Activated naive CD4-positive, alpha-beta T cell treated with anti-CD3 and anti-CD28 coated beads, Interleukin-2, amount 10 ng/mL, durations not matched to agents 7 days and 5 days (primary cell): Measurements from ENCODE around the gene DOK5.

Experiments used
- CTCF ChIA-PET: fragments of 350-600 bp; sonication (Branson Sonifier 250); formaldehyde crosslinking; loops from one replicate; lab custom pipeline; 2021; ENCODE audit warnings: antibody characterized with exemption; lab: Charles Lee
- DNase-seq: peaks from one replicate; pipeline ENCODE4 v3.0.0-alpha.2; 2020
- H3K27ac Mint-ChIP-seq: one replicate; pipeline ENCODE4 v1.8.0; 2021; ENCODE audit warnings: mild to moderate bottlenecking, moderate library complexity, mixed read lengths
- H3K27me3 Mint-ChIP-seq: one replicate; pipeline ENCODE4 v1.8.0; 2021; ENCODE audit warnings: mild to moderate bottlenecking, mixed read lengths
- H3K36me3 Mint-ChIP-seq: one replicate; pipeline ENCODE4 v1.8.0; 2021; ENCODE audit warnings: mixed read lengths
- H3K4me1 Mint-ChIP-seq: one replicate; pipeline ENCODE4 v1.8.0; 2021; ENCODE audit warnings: mixed read lengths
- H3K4me3 Mint-ChIP-seq: one replicate; pipeline ENCODE4 v1.8.0; 2021; ENCODE audit warnings: mild to moderate bottlenecking, moderate library complexity, mixed read lengths
- H3K9me3 Mint-ChIP-seq: one replicate; pipeline ENCODE4 v1.8.0; 2021; ENCODE audit warnings: mixed read lengths

DOK5 gene

DNA sequence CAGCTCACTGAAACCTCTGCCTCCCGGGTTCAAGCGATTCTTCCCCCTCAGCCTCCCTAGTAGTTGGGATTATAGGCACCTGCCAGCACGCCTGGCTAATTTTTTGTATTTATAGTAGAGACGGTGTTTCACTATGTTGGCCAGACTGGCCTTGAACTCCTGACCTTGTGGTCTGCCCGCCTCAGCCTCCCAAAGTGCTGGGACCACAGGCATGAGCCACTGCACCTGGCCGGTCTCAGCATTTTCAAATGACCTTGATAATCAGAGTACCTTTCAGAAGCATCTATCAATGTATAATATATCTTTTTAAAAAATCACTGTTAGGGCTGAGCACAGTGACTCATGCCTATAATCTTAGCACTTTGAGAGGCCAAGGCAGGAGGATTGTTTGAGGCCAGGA is 143.0 kb downstream of the DOK5 start:
- no peaks in the 10 kb centered on the region for H3K27me3 Mint-ChIP-seq
- no peaks in the 10 kb centered on the region for H3K36me3 Mint-ChIP-seq
- H3K9me3 Mint-ChIP-seq: no peaks in the 10 kb centered on the region
- CTCF ChIA-PET: no interaction called here
- H3K4me3 Mint-ChIP-seq: no peak overlapping the region
- H3K4me1 Mint-ChIP-seq: no peaks in the 10 kb centered on the region
- DNase-seq: no peak
- H3K27ac Mint-ChIP-seq: no peak overlapping the region

DNA sequence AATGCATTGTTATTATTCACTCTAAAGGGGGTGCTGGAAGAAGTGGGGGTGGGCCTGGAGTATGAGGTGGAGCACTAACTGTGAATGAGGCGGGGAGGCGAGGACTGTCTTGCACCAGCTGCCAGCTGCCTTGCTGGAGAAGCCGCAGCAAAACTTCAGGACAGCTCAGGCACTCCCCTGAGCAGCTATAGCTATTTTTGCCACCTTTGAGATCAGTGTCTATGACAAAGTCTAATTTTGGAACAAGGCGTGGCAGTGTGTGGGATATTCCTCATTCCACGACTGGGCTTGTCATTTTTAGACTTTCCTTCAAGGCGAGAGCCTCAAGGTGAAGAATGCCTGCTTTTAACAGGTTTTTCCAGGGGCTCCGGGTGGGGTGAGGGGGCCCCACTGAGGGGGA is 143.8 kb downstream of the DOK5 start:
- H3K27ac Mint-ChIP-seq: no peak overlapping the region
- no peaks in the 10 kb centered on the region for H3K27me3 Mint-ChIP-seq
- DNase-seq: no peak
- no peaks in the 10 kb centered on the region for H3K36me3 Mint-ChIP-seq
- CTCF ChIA-PET: no interaction called here
- no peaks in the 10 kb centered on the region for H3K9me3 Mint-ChIP-seq
- H3K4me1 Mint-ChIP-seq: no peaks in the 10 kb centered on the region
- no peak overlapping the region for H3K4me3 Mint-ChIP-seq

DNA sequence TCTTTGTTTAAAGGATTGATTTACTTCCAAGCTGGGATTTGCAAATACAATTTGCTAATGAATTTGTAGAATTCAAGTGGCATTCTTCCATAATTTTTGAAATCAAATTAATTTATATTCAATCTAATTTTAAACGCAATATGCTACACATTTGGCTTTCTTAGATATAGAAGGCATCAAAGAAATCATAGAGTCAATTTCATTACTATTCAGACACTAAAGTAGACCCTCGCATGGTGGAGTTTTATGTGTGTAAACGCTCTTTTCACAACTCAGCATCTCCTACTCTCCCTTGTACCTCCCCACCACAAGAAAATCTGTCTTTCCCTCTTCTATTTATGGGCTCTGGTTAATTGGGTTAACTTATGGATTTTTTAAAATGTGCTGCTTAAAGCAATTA is 144.3 kb downstream of the DOK5 start:
- no peaks in the 10 kb centered on the region for H3K36me3 Mint-ChIP-seq
- CTCF ChIA-PET: no interaction called here
- H3K4me1 Mint-ChIP-seq: no peaks in the 10 kb centered on the region
- H3K27me3 Mint-ChIP-seq: no peaks in the 10 kb centered on the region
- no peak overlapping the region for H3K4me3 Mint-ChIP-seq
- no peak overlapping the region for H3K27ac Mint-ChIP-seq
- DNase-seq: no peak
- no peaks in the 10 kb centered on the region for H3K9me3 Mint-ChIP-seq

DNA sequence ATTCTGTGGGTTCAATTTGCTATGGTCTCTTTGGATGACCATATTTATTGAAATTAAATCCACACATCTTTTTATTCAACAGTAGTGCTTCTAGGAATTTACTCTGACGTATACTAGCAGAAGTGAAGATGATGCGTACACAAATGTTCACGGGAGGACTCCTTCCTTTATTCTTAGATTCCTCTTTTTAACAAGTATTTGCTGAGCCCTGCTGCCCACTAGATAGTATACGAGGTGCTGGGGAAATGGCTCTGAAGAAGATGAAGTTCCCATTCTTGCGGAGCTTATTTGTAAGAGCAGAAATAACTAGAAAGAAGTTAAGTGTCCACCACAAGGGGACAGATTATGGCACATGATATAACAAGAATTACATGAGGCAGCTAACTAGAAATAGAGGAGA is 145.2 kb downstream of the DOK5 start:
- Mint-ChIP-seq H3K4me3 (no peak overlapping the region), H3K27ac (no peak overlapping the region), H3K9me3 (no peaks in the 10 kb centered on the region), H3K27me3 (no peaks in the 10 kb centered on the region), H3K4me1 (no peaks in the 10 kb centered on the region), H3K36me3 (no peaks in the 10 kb centered on the region)
- DNase-seq: no peak
- CTCF ChIA-PET: no interaction called here

DNA sequence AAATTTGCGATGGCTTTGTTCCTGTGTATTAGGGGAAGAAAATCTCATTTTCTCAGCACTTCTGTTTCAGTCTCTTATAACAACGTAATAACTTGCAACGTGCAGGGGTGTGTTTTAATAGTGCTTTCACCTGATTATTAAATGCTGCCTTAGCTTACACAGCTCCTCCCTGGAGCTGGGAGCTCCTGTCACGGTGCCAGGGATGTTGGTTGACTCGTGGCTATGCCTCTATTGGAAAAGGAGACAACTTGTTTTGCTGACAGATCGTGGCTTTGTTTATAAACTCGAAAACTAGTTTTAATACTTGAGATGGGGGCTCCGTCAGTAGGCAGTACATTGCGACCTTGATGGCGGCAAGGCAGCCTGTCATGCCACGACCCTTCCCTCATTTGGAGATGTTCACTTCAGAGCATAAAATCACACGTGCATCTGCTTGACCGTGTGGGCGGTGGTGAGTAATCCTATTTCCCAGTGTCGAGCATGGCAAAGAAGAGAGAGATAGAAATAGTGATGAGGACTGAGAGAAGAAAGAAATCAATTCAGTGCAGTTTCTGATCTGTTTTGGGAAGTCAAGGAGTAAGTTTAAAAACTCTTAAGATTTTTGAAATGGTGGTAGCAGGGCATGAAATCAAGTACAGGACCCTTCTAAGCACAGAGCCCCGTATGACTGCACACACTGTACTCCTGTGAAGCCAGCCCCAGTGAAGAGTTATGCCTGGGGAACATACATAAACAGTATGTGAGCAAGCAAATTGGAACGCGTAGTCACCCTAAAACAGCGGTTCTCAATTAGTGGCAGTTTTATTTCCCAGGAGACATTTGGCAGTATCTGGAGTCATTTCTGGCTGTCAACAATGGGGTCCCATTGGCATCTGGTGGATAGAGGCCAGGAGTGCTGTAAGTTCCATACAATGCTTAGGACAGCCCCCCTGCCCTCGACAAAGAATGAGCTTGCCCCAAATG is 147.2 kb downstream of the DOK5 start:
- H3K4me1 Mint-ChIP-seq: no peaks in the 10 kb centered on the region
- DNase-seq: no peak
- CTCF ChIA-PET: no interaction called here
- no peak overlapping the region for H3K4me3 Mint-ChIP-seq
- H3K27me3 Mint-ChIP-seq: peaks cover 4% of the 10 kb centered on the region
- H3K27ac Mint-ChIP-seq: no peak overlapping the region
- H3K9me3 Mint-ChIP-seq: no peaks in the 10 kb centered on the region
- no peaks in the 10 kb centered on the region for H3K36me3 Mint-ChIP-seq

DNA sequence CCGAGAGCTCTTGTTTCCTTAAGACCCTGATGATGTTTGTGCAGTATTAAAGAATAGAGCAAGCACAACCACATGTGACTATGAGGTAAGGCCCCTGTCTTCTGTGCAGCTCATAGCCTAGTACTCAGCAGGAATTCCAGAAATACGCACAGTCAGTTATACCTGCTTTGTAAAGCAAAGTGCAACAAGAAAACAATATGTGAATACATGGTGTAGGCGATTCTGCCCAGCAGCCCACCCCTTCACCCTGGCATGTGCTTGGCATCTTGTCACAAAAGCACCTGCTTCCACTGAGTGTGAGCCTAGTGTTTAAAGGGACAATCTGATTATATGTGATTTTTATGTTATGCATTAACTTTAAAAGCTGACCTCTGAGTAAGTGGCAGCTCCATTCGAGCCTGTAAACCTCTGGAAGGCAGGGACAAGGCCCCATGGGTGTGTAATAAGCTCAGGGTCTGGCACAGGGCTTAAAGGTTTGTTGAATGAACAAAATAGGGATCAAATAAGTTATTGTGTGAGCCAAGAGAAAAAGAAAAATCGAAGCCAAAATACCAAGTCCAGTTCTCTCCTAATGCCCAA is 148.7 kb downstream of the DOK5 start:
- H3K4me1 Mint-ChIP-seq: no peaks in the 10 kb centered on the region
- no peak for DNase-seq
- no peak overlapping the region for H3K4me3 Mint-ChIP-seq
- H3K27me3 Mint-ChIP-seq: peaks cover 4% of the 10 kb centered on the region
- H3K36me3 Mint-ChIP-seq: no peaks in the 10 kb centered on the region
- H3K9me3 Mint-ChIP-seq: no peaks in the 10 kb centered on the region
- CTCF ChIA-PET: no interaction called here
- H3K27ac Mint-ChIP-seq: no peak overlapping the region

DNA sequence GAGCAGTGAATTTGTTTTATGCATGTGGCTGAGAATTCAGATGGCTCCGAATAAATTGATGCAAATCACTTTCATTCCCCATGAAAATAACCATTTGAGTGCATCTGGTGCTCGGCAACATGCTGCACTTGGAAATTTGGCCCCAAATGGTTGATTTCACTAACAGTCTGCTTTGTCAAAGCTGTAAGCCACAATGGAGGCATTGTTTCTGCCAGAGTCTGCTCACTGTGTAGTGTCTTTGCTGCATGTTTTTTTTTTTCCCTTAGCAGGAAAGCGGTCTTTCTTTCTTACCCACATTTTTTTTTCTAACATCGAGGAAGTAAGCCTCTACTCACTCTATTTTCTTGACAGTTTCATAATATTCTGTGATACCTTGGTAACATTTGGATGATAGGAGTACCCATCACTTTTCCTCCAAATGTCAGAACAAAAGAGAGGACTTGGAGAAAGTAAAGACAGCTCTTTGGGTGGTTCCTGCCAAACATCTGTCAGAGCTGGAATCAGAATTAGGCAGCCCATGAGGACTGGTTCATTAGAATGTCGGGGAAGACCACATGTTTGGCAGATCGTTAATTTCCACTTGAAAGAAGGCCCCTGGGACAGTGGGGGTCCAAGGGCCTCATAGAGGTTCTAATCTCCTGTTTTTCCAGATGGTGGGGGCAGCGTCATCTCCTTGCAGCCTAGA is 149.5 kb downstream of the DOK5 start:
- no peaks in the 10 kb centered on the region for H3K36me3 Mint-ChIP-seq
- H3K27me3 Mint-ChIP-seq: peaks cover 7% of the 10 kb centered on the region
- no peak overlapping the region for H3K27ac Mint-ChIP-seq
- DNase-seq: no peak
- no peaks in the 10 kb centered on the region for H3K9me3 Mint-ChIP-seq
- H3K4me1 Mint-ChIP-seq: no peaks in the 10 kb centered on the region
- CTCF ChIA-PET: no interaction called here
- H3K4me3 Mint-ChIP-seq: no peak overlapping the region

DNA sequence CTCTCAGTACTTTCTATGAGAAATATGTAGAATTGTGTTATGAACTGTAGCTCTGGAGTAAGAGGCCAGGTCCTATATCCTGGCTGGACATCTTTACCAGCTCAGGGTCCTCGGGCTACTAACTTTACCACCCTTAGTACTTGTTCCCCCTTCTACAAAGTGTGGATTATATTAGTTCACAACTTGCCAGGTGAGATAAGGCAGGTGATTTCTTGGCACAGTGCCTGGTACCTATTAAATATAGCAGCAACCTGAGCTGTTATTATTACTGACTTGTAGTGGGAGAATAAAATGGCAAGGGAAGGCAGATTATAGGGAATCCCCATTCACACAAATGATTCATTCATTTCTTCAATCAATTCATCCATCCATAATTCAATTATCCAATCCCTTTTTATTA is 150.1 kb downstream of the DOK5 start:
- Mint-ChIP-seq H3K27ac (no peak overlapping the region), H3K27me3 (peaks cover 9% of the 10 kb centered on the region), H3K9me3 (no peaks in the 10 kb centered on the region), H3K36me3 (no peaks in the 10 kb centered on the region), H3K4me1 (no peaks in the 10 kb centered on the region), H3K4me3 (no peak overlapping the region)
- DNase-seq: no peak
- CTCF ChIA-PET: no interaction called here

DNA sequence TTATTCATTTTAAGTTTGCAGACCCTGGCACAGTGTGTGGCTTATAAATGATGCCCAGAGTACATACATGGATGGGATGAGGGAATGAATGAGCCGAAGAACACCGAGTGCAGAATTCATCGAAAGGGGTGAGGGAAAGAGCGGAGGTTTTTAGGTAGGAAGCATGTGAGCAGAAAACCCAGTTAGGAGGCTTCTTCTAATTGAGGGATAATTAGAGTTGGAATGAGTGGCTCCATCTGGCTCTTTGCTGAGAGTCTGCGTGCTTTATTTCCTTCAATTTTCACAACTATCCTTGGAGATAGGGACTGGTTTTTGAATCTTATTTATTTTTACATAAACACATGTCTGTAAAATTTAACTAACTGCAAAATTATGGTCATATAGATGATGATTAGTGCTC is 150.7 kb downstream of the DOK5 start:
- no peaks in the 10 kb centered on the region for H3K9me3 Mint-ChIP-seq
- H3K4me1 Mint-ChIP-seq: no peaks in the 10 kb centered on the region
- peaks cover 9% of the 10 kb centered on the region for H3K27me3 Mint-ChIP-seq
- H3K27ac Mint-ChIP-seq: no peak overlapping the region
- H3K4me3 Mint-ChIP-seq: no peak overlapping the region
- H3K36me3 Mint-ChIP-seq: no peaks in the 10 kb centered on the region
- no peak for DNase-seq
- CTCF ChIA-PET: no interaction called here

DNA sequence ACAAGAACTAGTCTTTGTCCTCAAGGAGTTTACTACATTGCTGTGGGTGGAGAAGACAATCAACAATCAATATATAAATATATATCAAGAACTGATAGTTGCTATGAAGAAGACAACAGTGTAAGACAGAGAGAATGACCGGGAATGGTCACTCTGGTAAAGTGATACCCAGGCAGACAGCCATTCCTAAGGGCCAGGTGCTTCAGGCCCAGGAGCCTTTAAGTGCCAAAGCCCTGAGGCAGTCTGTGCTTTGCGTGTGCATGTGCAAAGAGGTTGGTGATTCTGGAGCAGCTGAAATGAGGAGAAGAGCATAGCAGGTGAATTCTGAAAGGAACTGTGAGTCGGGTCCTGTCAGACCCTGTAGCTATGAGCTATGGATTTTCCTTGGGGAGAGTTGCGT is 154.2 kb downstream of the DOK5 start:
- Mint-ChIP-seq H3K36me3 (no peaks in the 10 kb centered on the region), H3K4me3 (no peak overlapping the region), H3K27ac (no peak overlapping the region), H3K4me1 (no peaks in the 10 kb centered on the region), H3K9me3 (no peaks in the 10 kb centered on the region), H3K27me3 (peaks cover 9% of the 10 kb centered on the region)
- CTCF ChIA-PET: no interaction called here
- no peak for DNase-seq

DNA sequence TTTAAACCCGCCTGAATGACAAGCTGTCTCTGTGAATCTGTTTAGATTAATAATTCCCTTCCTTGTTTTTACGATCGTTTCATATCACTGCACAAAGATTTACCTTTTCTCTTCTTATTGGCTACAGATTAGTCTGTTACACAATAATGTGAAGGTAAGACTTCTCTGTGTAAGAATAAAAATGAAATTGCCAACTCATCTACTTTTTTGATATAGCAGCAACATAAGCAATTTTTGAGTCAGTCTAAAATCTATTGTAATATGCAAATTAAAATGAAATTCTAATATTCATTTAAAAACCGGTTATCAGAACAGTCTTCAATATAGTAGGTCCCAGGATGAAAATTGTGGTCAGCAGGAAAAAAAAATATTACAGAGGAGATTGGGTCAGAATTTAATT is 155.2 kb downstream of the DOK5 start:
- Mint-ChIP-seq H3K36me3 (no peaks in the 10 kb centered on the region), H3K4me3 (no peak overlapping the region), H3K4me1 (no peaks in the 10 kb centered on the region), H3K27ac (no peak overlapping the region), H3K9me3 (no peaks in the 10 kb centered on the region), H3K27me3 (peaks cover 9% of the 10 kb centered on the region)
- CTCF ChIA-PET: no interaction called here
- DNase-seq: no peak

DNA sequence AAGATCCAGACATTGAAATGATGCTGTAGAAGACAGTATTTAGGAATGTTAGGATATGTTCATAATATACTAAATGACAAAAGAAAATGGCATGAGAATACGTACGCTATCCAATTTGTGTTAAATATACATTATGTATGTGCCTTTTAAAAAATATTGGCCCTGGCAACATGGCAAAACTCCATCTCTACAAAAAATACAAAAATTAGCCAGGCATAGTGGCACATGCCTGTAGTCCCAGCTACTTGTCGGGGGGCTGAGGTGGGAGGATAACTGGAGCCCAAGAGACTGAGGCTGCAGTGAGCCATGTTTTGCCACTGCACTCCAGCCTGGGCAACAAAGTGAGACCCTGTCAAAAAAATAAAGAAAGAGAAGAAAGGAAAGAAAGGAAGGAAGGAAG is 155.7 kb downstream of the DOK5 start:
- no peak overlapping the region for H3K4me3 Mint-ChIP-seq
- CTCF ChIA-PET: no interaction called here
- no peaks in the 10 kb centered on the region for H3K9me3 Mint-ChIP-seq
- DNase-seq: no peak
- no peaks in the 10 kb centered on the region for H3K36me3 Mint-ChIP-seq
- no peaks in the 10 kb centered on the region for H3K4me1 Mint-ChIP-seq
- no peak overlapping the region for H3K27ac Mint-ChIP-seq
- peaks cover 9% of the 10 kb centered on the region for H3K27me3 Mint-ChIP-seq

DNA sequence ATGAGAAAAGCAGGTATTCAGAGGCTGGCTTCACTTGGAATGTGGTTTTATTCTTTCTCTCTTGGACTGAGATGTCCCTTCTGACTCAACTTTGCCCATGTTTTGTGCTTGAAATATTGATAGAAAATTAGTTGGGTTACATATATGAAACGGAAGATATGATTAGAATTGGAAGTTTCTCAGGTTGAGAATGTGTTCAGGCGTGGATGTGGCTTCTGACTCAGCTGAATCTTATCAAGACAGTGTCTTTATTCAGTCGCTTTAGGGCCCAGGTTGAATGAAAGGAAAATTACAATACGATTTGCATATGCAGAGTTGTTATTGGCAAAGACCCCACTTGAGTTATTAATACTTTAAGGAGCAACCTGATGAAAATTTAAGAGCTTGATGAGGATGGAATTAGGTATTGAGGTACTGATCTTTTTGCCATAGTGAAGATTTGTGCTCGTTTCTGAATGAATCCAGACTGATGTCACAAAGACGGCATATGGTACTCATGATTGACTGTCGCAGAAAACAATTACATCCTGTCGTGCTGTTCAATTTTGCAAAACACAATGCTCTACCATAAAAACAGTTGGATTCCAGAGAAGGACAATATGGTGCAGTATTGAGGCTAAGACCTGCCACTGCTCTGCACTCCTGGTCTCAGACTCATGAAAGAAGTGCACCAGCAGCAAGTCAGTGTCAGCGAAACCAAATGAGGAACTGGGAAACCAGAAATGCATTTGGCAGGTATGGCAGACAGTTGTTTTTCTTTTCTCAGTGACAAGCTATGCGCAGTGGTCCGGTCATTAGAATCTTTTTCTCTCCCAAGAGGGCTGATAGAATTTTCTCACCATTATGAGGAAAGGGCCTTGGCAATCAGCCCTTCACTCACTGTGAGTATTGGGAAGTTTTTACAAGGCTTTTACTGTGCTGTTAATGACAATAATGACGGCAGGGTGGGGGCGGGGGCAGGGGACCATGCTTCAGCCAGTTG is 158.3 kb downstream of the DOK5 start:
- DNase-seq: no peak

DNA sequence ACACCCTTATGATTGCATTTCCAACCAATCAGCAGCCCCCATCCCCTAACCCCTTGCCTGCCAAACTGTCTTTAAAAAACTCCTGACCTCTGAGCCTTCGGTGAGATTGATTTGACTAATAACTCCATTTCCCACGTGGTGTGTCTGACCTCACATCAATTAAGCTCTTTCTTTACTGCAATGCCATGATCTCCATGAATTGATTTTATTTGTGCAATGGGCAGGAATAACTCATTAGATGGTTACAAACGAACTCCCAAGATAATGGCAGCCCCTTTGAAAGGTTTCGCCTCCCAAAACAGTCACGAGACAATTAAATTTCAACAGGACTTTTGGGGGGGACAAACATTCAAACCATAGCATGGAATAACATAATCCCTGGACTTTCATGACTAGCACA is 161.2 kb downstream of the DOK5 start:
- CTCF ChIA-PET: no interaction called here
- H3K27me3 Mint-ChIP-seq: no peaks in the 10 kb centered on the region
- DNase-seq: no peak
- no peak overlapping the region for H3K27ac Mint-ChIP-seq
- H3K9me3 Mint-ChIP-seq: no peaks in the 10 kb centered on the region
- no peaks in the 10 kb centered on the region for H3K4me1 Mint-ChIP-seq
- H3K36me3 Mint-ChIP-seq: no peaks in the 10 kb centered on the region
- no peak overlapping the region for H3K4me3 Mint-ChIP-seq

More for the DNA sequence above, 158.3 kb downstream of the DOK5 start:
- Mint-ChIP-seq H3K27ac (no peak overlapping the region), H3K9me3 (no peaks in the 10 kb centered on the region), H3K27me3 (peaks cover 5% of the 10 kb centered on the region), H3K4me3 (no peak overlapping the region), H3K36me3 (no peaks in the 10 kb centered on the region), H3K4me1 (no peaks in the 10 kb centered on the region)
- CTCF ChIA-PET: no interaction called here
